ENCODE data around the gene MTREX.

DNA sequence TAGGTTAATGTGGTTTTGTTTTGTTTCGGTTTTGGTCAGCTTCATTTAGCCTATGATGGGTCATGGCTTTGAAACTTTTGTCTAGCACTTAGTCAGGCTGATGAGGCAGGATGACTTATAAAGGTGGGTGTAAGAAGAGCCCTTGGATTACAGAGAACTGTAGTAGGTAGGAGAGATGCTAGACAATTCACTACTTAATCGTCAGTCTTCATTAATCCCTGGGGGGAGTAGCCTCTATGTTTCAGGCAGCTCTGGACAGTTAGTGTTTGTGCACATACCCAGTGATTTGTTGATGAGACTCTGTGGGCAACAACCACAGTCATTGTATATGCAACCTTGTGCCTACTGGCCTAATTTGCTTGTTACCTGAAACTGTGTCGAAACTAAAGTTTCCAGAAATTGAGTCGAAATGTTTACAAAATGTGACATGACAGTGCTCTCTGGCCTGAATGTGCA lies 113.3 kb downstream of the MTREX start:
- TF ChIP-seq, protein P1, sequence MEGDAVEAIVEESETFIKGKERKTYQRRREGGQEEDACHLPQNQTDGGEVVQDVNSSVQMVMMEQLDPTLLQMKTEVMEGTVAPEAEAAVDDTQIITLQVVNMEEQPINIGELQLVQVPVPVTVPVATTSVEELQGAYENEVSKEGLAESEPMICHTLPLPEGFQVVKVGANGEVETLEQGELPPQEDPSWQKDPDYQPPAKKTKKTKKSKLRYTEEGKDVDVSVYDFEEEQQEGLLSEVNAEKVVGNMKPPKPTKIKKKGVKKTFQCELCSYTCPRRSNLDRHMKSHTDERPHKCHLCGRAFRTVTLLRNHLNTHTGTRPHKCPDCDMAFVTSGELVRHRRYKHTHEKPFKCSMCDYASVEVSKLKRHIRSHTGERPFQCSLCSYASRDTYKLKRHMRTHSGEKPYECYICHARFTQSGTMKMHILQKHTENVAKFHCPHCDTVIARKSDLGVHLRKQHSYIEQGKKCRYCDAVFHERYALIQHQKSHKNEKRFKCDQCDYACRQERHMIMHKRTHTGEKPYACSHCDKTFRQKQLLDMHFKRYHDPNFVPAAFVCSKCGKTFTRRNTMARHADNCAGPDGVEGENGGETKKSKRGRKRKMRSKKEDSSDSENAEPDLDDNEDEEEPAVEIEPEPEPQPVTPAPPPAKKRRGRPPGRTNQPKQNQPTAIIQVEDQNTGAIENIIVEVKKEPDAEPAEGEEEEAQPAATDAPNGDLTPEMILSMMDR (IDR thresholded peaks at IDR 0.05): no peak
- no peak for TF ChIP-seq POLR2A (IDR thresholded peaks at IDR 0.05)

Data from testis (tissue), 2 donors.